ENCODE measurements around the gene CHCT1.
"Not testable (repeated sequence)": the region's sequence is repeated elsewhere in the genome, so short reads cannot be mapped to it uniquely, and the experiment has no call there.

CHCT1 gene

GRCh38 chr17:60398227-60398959 lies 23.9 kb upstream of the CHCT1 start:
- DNase-seq (ENCODE audit: low read depth in 3 of 3) = no peak

- DNase-seq (ENCODE audit: low read depth in 3 of 3) = no peak
Measured at GRCh38 chr17:60401819-60402218, 20.5 kb upstream of the CHCT1 start.

- no peak for DNase-seq (ENCODE audit: low read depth in 3 of 3)
Measured at GRCh38 chr17:60403523-60403810, 18.8 kb upstream of the CHCT1 start.

- no peak for DNase-seq (ENCODE audit: low read depth in 3 of 3)
Measured at GRCh38 chr17:60403962-60404361, 18.3 kb upstream of the CHCT1 start.

GRCh38 chr17:60406887-60407286 lies 15.4 kb upstream of the CHCT1 start:
- no peak for DNase-seq (ENCODE audit: low read depth in 3 of 3)

- no peak for DNase-seq (ENCODE audit: low read depth in 3 of 3)
Measured at GRCh38 chr17:60410001-60410400, 12.3 kb upstream of the CHCT1 start.

- no peak for DNase-seq (ENCODE audit: low read depth in 3 of 3)
Measured at GRCh38 chr17:60412701-60413100, 9.6 kb upstream of the CHCT1 start.

GRCh38 chr17:60415146-60415545 lies 7.1 kb upstream of the CHCT1 start:
- DNase-seq (ENCODE audit: low read depth in 3 of 3) = no peak

GRCh38 chr17:60416368-60416925 lies 5.8 kb upstream of the CHCT1 start:
- no peak for DNase-seq (ENCODE audit: low read depth in 3 of 3)

GRCh38 chr17:60419003-60419402 lies 3.3 kb upstream of the CHCT1 start:
- DNase-seq (ENCODE audit: low read depth in 3 of 3) = not testable (repeated sequence)

GRCh38 chr17:60419875-60420274 lies 2.4 kb upstream of the CHCT1 start:
- not testable (repeated sequence) for DNase-seq (ENCODE audit: low read depth in 3 of 3)

- peak; percentile 58 to 65 (median 60) for DNase-seq (ENCODE audit: low read depth in 3 of 3)
Measured at GRCh38 chr17:60421273-60422161, 772 bp upstream of the CHCT1 start.

- DNase-seq (ENCODE audit: low read depth in 3 of 3) = no peak
Measured at GRCh38 chr17:60423865-60424264, 1.6 kb downstream of the CHCT1 start.

GRCh38 chr17:60425626-60426025 lies 3.3 kb downstream of the CHCT1 start:
- DNase-seq (ENCODE audit: low read depth in 3 of 3) = no peak

GRCh38 chr17:60426596-60426995 lies 4.3 kb downstream of the CHCT1 start:
- DNase-seq (ENCODE audit: low read depth in 3 of 3) = no peak

GRCh38 chr17:60428491-60428890 lies 6.2 kb downstream of the CHCT1 start:
- DNase-seq (ENCODE audit: low read depth in 3 of 3) = not testable (repeated sequence)

- DNase-seq (ENCODE audit: low read depth in 3 of 3) = not testable (repeated sequence)
Measured at GRCh38 chr17:60430561-60430960, 8.3 kb downstream of the CHCT1 start.

- not testable (repeated sequence) for DNase-seq (ENCODE audit: low read depth in 3 of 3)
Measured at GRCh38 chr17:60433021-60433997, 11.0 kb downstream of the CHCT1 start.

GRCh38 chr17:60435244-60436167 lies 13.2 kb downstream of the CHCT1 start:
- peak in 1 of 3 experiments; percentile 29 for DNase-seq (ENCODE audit: low read depth in 3 of 3)

- no peak for DNase-seq (ENCODE audit: low read depth in 3 of 3)
Measured at GRCh38 chr17:60436676-60437075, 14.4 kb downstream of the CHCT1 start.

Data from stimulated activated CD4-positive, alpha-beta T cell treated with anti-CD3 and anti-CD28 coated beads, TNF-alpha, amount 100 ng/mL, for 4 hours (primary cell).